Activated T-cell treated with anti-CD3 and anti-CD28 coated beads, Interleukin-2, amount 50 U/mL, for 24 hours (primary cell): Measurements from ENCODE around the gene NEK7.

Experiments used
- DNase-seq: peaks from one replicate; pipeline ENCODE4 v3.0.0-alpha.2; 2020
- H3K27ac Mint-ChIP-seq: 2 replicates; pipeline ENCODE4 v1.8.0; 2020; ENCODE audit warnings: mild to moderate bottlenecking, mixed read lengths
- H3K27me3 Mint-ChIP-seq: 2 replicates; pipeline ENCODE4 v1.8.0; 2020; ENCODE audit warnings: mixed read lengths
- H3K36me3 Mint-ChIP-seq: 2 replicates; pipeline ENCODE4 v1.8.0; 2020; ENCODE audit warnings: low read depth, mixed read lengths
- H3K4me1 Mint-ChIP-seq: 2 replicates; pipeline ENCODE4 v1.8.0; 2020; ENCODE audit warnings: low read depth, mixed read lengths
- H3K4me3 Mint-ChIP-seq: 2 replicates; pipeline ENCODE4 v1.8.0; 2020; ENCODE audit warnings: mild to moderate bottlenecking, moderate library complexity, mixed read lengths
- H3K9me3 Mint-ChIP-seq: 2 replicates; pipeline ENCODE4 v1.8.0; 2020; ENCODE audit warnings: mixed read lengths

Gene NEK7

GRCh38 chr1:198346178-198346577, 189.4 kb downstream of the NEK7 start:
- H3K27me3 Mint-ChIP-seq: peaks cover 3% of the 10 kb centered on the region
- no peak for DNase-seq
- no peaks in the 10 kb centered on the region for H3K4me1 Mint-ChIP-seq
- no peaks in the 10 kb centered on the region for H3K9me3 Mint-ChIP-seq
- no peak overlapping the region for H3K4me3 Mint-ChIP-seq
- H3K27ac Mint-ChIP-seq: no peak overlapping the region
- no peaks in the 10 kb centered on the region for H3K36me3 Mint-ChIP-seq

GRCh38 chr1:198350456-198350855, 193.7 kb downstream of the NEK7 start:
- Mint-ChIP-seq H3K4me3 (no peak overlapping the region), H3K9me3 (no peaks in the 10 kb centered on the region), H3K4me1 (peaks cover 14% of the 10 kb centered on the region), H3K27ac (no peak overlapping the region), H3K36me3 (no peaks in the 10 kb centered on the region), H3K27me3 (peaks cover 5% of the 10 kb centered on the region)
- no peak for DNase-seq

- Mint-ChIP-seq H3K4me3 (no peak overlapping the region), H3K36me3 (no peaks in the 10 kb centered on the region), H3K9me3 (no peaks in the 10 kb centered on the region), H3K27me3 (peaks cover 5% of the 10 kb centered on the region), H3K4me1 (peaks cover 15% of the 10 kb centered on the region), H3K27ac (no peak overlapping the region)
- DNase-seq: no peak
Measured at GRCh38 chr1:198352975-198353695, 196.3 kb downstream of the NEK7 start.

- no peak for DNase-seq
- Mint-ChIP-seq H3K36me3 (no peaks in the 10 kb centered on the region), H3K27me3 (no peaks in the 10 kb centered on the region), H3K9me3 (no peaks in the 10 kb centered on the region), H3K4me3 (no peak overlapping the region), H3K4me1 (peaks cover 14% of the 10 kb centered on the region), H3K27ac (no peak overlapping the region)
Measured at GRCh38 chr1:198357937-198358336, 201.1 kb downstream of the NEK7 start.

GRCh38 chr1:198359024-198359653, 202.3 kb downstream of the NEK7 start:
- no peak overlapping the region for H3K27ac Mint-ChIP-seq
- no peaks in the 10 kb centered on the region for H3K9me3 Mint-ChIP-seq
- H3K27me3 Mint-ChIP-seq: no peaks in the 10 kb centered on the region
- no peak for DNase-seq
- no peak overlapping the region for H3K4me3 Mint-ChIP-seq
- peaks cover 9% of the 10 kb centered on the region for H3K4me1 Mint-ChIP-seq
- H3K36me3 Mint-ChIP-seq: no peaks in the 10 kb centered on the region

GRCh38 chr1:198360208-198360729, 203.5 kb downstream of the NEK7 start:
- peaks cover 9% of the 10 kb centered on the region for H3K4me1 Mint-ChIP-seq
- H3K27me3 Mint-ChIP-seq: no peaks in the 10 kb centered on the region
- no peak overlapping the region for H3K27ac Mint-ChIP-seq
- H3K4me3 Mint-ChIP-seq: no peak overlapping the region
- DNase-seq: no peak
- H3K36me3 Mint-ChIP-seq: no peaks in the 10 kb centered on the region
- no peaks in the 10 kb centered on the region for H3K9me3 Mint-ChIP-seq

GRCh38 chr1:198361237-198361767, 204.5 kb downstream of the NEK7 start:
- DNase-seq: no peak
- Mint-ChIP-seq H3K4me1 (peaks cover 9% of the 10 kb centered on the region), H3K27ac (no peak overlapping the region), H3K9me3 (no peaks in the 10 kb centered on the region), H3K27me3 (no peaks in the 10 kb centered on the region), H3K36me3 (no peaks in the 10 kb centered on the region), H3K4me3 (no peak overlapping the region)

GRCh38 chr1:198363625-198364151, 206.9 kb downstream of the NEK7 start:
- Mint-ChIP-seq H3K27me3 (no peaks in the 10 kb centered on the region), H3K4me1 (peaks cover 8% of the 10 kb centered on the region), H3K9me3 (peaks cover 10% of the 10 kb centered on the region), H3K27ac (no peak overlapping the region), H3K4me3 (no peak overlapping the region), H3K36me3 (no peaks in the 10 kb centered on the region)
- no peak for DNase-seq

GRCh38 chr1:198364471-198364870, 207.7 kb downstream of the NEK7 start:
- no peak for DNase-seq
- Mint-ChIP-seq H3K4me1 (peaks cover 8% of the 10 kb centered on the region), H3K36me3 (no peaks in the 10 kb centered on the region), H3K27ac (no peak overlapping the region), H3K27me3 (no peaks in the 10 kb centered on the region), H3K4me3 (no peak overlapping the region), H3K9me3 (peaks cover 16% of the 10 kb centered on the region)

GRCh38 chr1:198367296-198367695, 210.5 kb downstream of the NEK7 start:
- Mint-ChIP-seq H3K27me3 (no peaks in the 10 kb centered on the region), H3K36me3 (no peaks in the 10 kb centered on the region), H3K27ac (no peak overlapping the region), H3K4me1 (peaks cover 8% of the 10 kb centered on the region), H3K9me3 (peaks cover 20% of the 10 kb centered on the region), H3K4me3 (no peak overlapping the region)
- DNase-seq: no peak

- Mint-ChIP-seq H3K27me3 (no peaks in the 10 kb centered on the region), H3K36me3 (peaks cover 2% of the 10 kb centered on the region), H3K4me3 (no peak overlapping the region), H3K9me3 (peaks cover 33% of the 10 kb centered on the region), H3K4me1 (peaks cover 4% of the 10 kb centered on the region), H3K27ac (no peak overlapping the region)
- no peak for DNase-seq
Measured at GRCh38 chr1:198370996-198371395, 214.2 kb downstream of the NEK7 start.
